DOHH2 (cell line): ENCODE data around the gene STK32B.

Source experiments
- H3F3A ChIP-seq: fragments of 200-600 bp; sonication (generic), shearing (Covaris generic); 2 replicates; pipeline ENCODE4 v1.6.0; 2016; ENCODE audit warnings: antibody characterized with exemption, mild to moderate bottlenecking; ENCODE audit not compliant: control insufficient read depth, insufficient read depth
- H3K27ac ChIP-seq: fragments of 200-600 bp; sonication (generic); 2 replicates; pipeline ENCODE4 v1.5.1; 2014; ENCODE audit warnings: low read depth, mild to moderate bottlenecking, low read length, moderate library complexity
- H3K27me3 ChIP-seq: fragments of 200-600 bp; sonication (generic); 2 replicates; pipeline ENCODE4 v1.6.1; 2014; ENCODE audit warnings: mild to moderate bottlenecking, low read length, mixed read lengths; ENCODE audit not compliant: control insufficient read depth
- H3K36me3 ChIP-seq: fragments of 200-600 bp; sonication (generic); 2 replicates; pipeline ENCODE4 v1.6.1; 2014; ENCODE audit warnings: mild to moderate bottlenecking, low read length, moderate library complexity, mixed read lengths; ENCODE audit not compliant: control insufficient read depth
- H3K4me1 ChIP-seq: fragments of 200-600 bp; sonication (generic); 2 replicates; pipeline ENCODE4 v1.6.1; 2014; ENCODE audit warnings: mild to moderate bottlenecking, low read length, mixed read lengths; ENCODE audit not compliant: control insufficient read depth
- H3K4me2 ChIP-seq: fragments of 200-600 bp; sonication (generic); 2 replicates; pipeline ENCODE4 v1.6.0; 2014; ENCODE audit warnings: mild to moderate bottlenecking, low read length, moderate library complexity
- H3K4me3 ChIP-seq: fragments of 200-600 bp; sonication (generic); 2 replicates; pipeline ENCODE4 v1.5.1; 2014; ENCODE audit warnings: mild to moderate bottlenecking, low read length, mixed read lengths
- H3K79me2 ChIP-seq: fragments of 200-600 bp; sonication (generic); 2 replicates; pipeline ENCODE4 v1.6.1; 2014; ENCODE audit warnings: mild to moderate bottlenecking, low read length, mixed read lengths; ENCODE audit not compliant: control insufficient read depth
- H3K9me2 ChIP-seq: fragments of 200-600 bp; sonication (generic); replicated peaks from 2 replicates; pipeline ENCODE4 v1.6.1; 2014; ENCODE audit warnings: mild to moderate bottlenecking, low read length, mixed read lengths; ENCODE audit not compliant: control insufficient read depth
- H3K9me3 ChIP-seq: fragments of 200-600 bp; sonication (generic); 2 replicates; pipeline ENCODE4 v1.6.1; 2014; ENCODE audit warnings: antibody characterized with exemption, low read length, mixed read lengths; ENCODE audit not compliant: control insufficient read depth, insufficient read depth
- H4K20me1 ChIP-seq: fragments of 200-600 bp; sonication (generic); 2 replicates; pipeline ENCODE4 v1.6.0; 2014; ENCODE audit warnings: low read depth, mild to moderate bottlenecking, antibody characterized with exemption, low read length, moderate library complexity; ENCODE audit not compliant: control insufficient read depth, insufficient read depth
- EZH2phosphoT487 ChIP-seq: fragments of 200-600 bp; sonication (generic); IDR thresholded peaks from 2 replicates; pipeline ENCODE4 v1.6.1; 2017; ENCODE audit warnings: borderline replicate concordance, mild to moderate bottlenecking, antibody characterized with exemption, low read length, moderate library complexity, mixed read lengths
- TF ChIP-seq, protein P1 (sequence below): fragments of 200-600 bp; sonication (generic); IDR thresholded peaks from one replicate; pipeline ENCODE4 v1.5.1; 2014; ENCODE audit warnings: antibody characterized with exemption, mild to moderate bottlenecking, low read depth, low read length; ENCODE audit not compliant: poor library complexity, severe bottlenecking

The STK32B gene

GRCh38 chr4:5040856-5041620 lies 10.2 kb upstream of the STK32B start:
- Histone ChIP-seq H4K20me1 (no peaks in the 10 kb centered on the region), H3F3A (no peaks in the 10 kb centered on the region), H3K27ac (no peak overlapping the region), H3K4me2 (no peak overlapping the region), H3K79me2 (no peaks in the 10 kb centered on the region), H3K4me3 (no peak overlapping the region), H3K4me1 (peaks cover 12% of the 10 kb centered on the region), H3K9me2 (no peaks in the 10 kb centered on the region), H3K36me3 (no peaks in the 10 kb centered on the region), H3K27me3 (no peaks in the 10 kb centered on the region), H3K9me3 (no peaks in the 10 kb centered on the region)
- TF ChIP-seq, protein P1, sequence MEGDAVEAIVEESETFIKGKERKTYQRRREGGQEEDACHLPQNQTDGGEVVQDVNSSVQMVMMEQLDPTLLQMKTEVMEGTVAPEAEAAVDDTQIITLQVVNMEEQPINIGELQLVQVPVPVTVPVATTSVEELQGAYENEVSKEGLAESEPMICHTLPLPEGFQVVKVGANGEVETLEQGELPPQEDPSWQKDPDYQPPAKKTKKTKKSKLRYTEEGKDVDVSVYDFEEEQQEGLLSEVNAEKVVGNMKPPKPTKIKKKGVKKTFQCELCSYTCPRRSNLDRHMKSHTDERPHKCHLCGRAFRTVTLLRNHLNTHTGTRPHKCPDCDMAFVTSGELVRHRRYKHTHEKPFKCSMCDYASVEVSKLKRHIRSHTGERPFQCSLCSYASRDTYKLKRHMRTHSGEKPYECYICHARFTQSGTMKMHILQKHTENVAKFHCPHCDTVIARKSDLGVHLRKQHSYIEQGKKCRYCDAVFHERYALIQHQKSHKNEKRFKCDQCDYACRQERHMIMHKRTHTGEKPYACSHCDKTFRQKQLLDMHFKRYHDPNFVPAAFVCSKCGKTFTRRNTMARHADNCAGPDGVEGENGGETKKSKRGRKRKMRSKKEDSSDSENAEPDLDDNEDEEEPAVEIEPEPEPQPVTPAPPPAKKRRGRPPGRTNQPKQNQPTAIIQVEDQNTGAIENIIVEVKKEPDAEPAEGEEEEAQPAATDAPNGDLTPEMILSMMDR = no peak
- no peak for TF ChIP-seq EZH2phosphoT487

DNA sequence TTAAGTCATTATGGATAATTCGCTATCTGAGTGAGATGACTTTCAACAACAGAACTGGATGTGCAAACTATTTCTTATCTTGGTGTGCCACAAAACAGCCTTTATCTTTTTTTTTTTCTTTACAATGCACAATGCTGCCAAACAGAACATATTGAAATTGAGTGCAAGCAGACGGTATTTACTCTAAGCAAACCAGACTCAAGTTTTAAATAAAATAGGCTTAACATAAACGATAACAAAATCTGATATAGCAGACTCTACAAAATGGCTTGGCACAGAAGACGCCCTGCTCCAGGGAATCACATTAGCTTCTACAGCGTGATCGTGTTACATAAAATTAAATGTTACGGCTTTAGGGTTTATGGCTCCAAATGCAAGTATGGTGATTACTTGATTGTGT lies 9.6 kb upstream of the STK32B start:
- no peaks in the 10 kb centered on the region for H3K79me2 ChIP-seq

DNA sequence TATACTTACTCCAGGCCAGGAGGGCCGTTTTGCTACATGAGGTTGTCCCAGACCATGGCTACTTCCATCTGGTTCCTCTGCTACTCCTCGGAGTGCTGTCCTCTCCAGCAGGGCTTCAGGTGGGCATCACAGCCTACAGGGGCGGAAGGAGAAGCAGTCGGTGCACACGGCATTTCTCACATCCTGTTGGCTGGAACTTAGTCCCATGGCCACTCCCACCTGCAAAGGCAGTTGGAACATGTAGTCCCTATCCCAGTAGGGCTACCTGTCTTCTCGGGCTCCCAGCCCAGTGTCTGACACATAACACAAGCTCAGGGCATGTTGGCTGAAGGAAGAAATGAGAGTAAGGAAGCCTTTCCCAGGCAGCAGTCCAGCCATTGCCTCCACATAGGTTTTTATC lies 7.7 kb upstream of the STK32B start:
- no peak overlapping the region for H3K4me3 ChIP-seq
- TF ChIP-seq EZH2phosphoT487 = no peak
- TF ChIP-seq, protein P1 = no peak
- H3K36me3 ChIP-seq = no peaks in the 10 kb centered on the region
- H3K27ac ChIP-seq = no peak overlapping the region
- H3K27me3 ChIP-seq = no peaks in the 10 kb centered on the region
- no peaks in the 10 kb centered on the region for H4K20me1 ChIP-seq
- no peaks in the 10 kb centered on the region for H3F3A ChIP-seq
- H3K4me1 ChIP-seq = peaks cover 8% of the 10 kb centered on the region
- no peaks in the 10 kb centered on the region for H3K9me3 ChIP-seq
- H3K79me2 ChIP-seq = no peaks in the 10 kb centered on the region
- no peak overlapping the region for H3K4me2 ChIP-seq
- no peaks in the 10 kb centered on the region for H3K9me2 ChIP-seq

More for the DNA sequence above, 9.6 kb upstream of the STK32B start:
- H3K27me3 ChIP-seq = no peaks in the 10 kb centered on the region
- H3K4me3 ChIP-seq = no peak overlapping the region
- no peak overlapping the region for H3K27ac ChIP-seq
- no peaks in the 10 kb centered on the region for H3K36me3 ChIP-seq
- no peaks in the 10 kb centered on the region for H3K9me2 ChIP-seq
- H4K20me1 ChIP-seq = no peaks in the 10 kb centered on the region
- H3F3A ChIP-seq = no peaks in the 10 kb centered on the region
- no peaks in the 10 kb centered on the region for H3K9me3 ChIP-seq
- H3K4me1 ChIP-seq = peaks cover 8% of the 10 kb centered on the region
- H3K4me2 ChIP-seq = no peak overlapping the region
- TF ChIP-seq, protein P1 = no peak
- no peak for TF ChIP-seq EZH2phosphoT487
